GM12872 (cell line): ENCODE data around the gene LDHD.

ENCODE experiments used
- TF ChIP-seq, protein P1 (sequence below): IDR thresholded peaks from 3 replicates; pipeline ENCODE4 v1.5.1; 2011; ENCODE audit warnings: low read depth, mild to moderate bottlenecking, low read length, moderate library complexity; ENCODE audit not compliant: insufficient read depth

LDHD gene

DNA sequence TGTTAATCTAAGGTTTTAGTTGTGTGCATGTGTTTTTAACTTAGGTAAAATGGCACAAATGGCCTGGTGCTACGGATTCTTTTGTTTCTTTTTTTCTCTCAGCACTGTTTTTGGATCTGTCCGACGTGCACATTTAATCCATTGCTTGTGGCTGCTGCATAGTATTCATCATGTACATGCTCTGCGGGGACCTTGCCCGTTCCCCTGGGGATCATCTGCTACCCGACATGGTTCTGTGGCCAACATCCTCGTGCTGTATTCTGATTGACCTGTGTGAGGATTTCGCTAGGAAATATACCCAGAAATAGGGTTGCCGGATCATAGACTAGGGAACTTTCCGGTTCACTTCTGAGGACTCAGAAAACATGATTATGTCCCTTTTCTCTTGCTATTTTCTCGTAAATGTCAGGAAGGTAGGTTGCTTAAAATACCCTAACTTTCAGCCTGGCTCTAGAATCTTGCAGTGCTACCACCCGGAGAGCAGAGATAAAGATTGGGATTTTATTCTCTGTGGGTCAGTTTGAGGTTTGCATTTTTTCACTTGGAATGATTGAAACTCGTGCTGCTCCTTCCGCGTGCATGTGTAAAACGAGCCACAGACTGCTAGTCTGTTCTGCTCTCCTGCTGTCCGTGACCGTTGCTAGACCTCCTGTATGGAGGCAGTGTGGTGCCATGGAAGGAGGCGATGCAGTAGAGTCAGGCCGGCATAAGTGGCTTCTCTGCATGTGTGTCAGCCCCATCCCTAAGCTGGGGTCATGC is 42.9 kb downstream of the LDHD start:
- TF ChIP-seq, protein P1, sequence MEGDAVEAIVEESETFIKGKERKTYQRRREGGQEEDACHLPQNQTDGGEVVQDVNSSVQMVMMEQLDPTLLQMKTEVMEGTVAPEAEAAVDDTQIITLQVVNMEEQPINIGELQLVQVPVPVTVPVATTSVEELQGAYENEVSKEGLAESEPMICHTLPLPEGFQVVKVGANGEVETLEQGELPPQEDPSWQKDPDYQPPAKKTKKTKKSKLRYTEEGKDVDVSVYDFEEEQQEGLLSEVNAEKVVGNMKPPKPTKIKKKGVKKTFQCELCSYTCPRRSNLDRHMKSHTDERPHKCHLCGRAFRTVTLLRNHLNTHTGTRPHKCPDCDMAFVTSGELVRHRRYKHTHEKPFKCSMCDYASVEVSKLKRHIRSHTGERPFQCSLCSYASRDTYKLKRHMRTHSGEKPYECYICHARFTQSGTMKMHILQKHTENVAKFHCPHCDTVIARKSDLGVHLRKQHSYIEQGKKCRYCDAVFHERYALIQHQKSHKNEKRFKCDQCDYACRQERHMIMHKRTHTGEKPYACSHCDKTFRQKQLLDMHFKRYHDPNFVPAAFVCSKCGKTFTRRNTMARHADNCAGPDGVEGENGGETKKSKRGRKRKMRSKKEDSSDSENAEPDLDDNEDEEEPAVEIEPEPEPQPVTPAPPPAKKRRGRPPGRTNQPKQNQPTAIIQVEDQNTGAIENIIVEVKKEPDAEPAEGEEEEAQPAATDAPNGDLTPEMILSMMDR: no peak

DNA sequence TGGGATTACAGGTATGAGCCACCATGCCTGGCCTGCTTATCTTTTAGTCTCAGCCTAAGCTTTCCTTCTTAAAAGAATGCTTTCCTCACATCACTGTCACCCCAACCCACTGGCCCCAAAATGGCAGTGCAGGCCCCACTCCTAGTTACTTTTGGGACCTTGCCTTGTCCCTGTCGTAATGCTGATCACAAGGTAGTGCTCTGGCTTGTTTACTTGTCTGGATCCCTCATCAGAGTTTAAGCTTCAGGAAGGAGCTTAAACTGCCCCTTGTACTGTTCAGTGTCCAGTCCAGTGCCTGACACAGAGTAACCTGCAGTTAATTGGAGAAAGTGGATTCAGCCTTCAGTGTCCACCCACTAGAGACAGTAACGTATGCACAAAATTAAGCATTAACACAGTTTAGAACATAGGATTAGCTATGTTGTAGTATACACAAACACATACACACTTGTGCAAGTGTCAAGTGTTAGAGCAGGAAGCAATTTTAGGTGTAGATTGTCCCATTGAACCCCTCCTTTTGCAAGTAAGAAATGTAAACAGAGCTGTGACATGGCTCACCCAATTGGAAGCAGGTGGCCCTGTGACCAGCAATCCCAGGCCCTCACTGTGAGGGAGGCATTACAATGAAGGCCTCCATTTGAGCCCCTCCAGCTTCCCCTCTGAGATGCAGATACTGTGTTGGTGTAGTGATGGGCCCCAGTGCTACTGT is 44.2 kb downstream of the LDHD start:
- TF ChIP-seq, protein P1: no peak

DNA sequence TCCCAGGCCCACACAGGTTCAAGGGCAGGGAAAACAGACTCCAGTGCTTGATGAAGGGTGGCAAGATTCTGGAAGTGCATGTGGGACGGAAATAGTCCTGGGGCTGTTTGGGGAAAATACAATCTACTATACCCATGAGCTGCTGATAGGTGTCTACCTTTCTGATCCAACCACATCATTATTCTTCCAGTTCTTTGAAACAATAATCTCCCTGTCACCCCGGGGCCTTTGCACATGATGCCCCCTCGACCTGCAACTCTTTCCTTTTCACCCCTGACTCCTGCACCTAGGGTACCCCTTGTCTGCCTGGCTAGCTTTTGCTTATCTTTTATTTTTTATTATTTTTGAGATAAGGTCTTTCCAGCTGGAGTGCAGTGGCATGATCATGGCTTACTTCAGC is 45.0 kb downstream of the LDHD start:
- TF ChIP-seq, protein P1: no peak

DNA sequence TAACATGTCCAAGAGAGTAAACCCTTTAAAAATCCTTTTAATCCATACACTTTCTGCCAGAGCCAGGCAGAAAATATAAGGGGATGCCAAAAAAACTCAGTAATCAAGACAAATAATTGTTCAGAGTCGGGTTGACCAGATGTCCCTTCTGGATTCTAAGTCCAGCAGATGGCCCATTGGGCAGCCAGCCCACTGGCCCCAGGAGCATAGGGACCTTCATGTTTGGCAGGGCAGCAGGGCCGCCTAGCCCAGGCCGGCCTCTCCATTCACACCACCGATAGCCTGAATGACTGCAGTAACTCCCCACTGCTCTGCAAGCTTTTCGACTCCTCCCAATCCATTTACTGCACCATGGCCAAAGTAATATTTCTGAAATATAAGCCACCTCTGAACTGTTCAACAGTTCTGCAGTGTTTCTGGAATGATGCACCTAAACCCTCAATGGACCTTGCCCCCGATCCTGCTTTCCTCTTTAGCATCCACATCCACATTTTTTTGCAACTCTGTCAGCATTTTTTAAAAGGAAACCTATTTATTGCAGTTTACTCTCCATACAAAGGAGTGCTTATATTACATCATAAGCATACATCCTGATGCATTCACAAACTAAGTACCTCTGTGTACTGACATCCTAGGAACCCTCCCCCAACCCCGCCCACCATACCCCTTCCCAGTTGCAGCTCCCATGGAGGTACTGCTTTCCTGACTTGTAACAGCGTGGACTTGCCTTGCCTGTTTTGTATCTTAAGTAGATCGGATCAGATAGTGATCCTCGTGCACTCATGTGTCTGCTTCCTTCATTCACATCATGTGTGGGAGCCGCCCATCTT is 46.4 kb downstream of the LDHD start:
- TF ChIP-seq, protein P1: no peak

DNA sequence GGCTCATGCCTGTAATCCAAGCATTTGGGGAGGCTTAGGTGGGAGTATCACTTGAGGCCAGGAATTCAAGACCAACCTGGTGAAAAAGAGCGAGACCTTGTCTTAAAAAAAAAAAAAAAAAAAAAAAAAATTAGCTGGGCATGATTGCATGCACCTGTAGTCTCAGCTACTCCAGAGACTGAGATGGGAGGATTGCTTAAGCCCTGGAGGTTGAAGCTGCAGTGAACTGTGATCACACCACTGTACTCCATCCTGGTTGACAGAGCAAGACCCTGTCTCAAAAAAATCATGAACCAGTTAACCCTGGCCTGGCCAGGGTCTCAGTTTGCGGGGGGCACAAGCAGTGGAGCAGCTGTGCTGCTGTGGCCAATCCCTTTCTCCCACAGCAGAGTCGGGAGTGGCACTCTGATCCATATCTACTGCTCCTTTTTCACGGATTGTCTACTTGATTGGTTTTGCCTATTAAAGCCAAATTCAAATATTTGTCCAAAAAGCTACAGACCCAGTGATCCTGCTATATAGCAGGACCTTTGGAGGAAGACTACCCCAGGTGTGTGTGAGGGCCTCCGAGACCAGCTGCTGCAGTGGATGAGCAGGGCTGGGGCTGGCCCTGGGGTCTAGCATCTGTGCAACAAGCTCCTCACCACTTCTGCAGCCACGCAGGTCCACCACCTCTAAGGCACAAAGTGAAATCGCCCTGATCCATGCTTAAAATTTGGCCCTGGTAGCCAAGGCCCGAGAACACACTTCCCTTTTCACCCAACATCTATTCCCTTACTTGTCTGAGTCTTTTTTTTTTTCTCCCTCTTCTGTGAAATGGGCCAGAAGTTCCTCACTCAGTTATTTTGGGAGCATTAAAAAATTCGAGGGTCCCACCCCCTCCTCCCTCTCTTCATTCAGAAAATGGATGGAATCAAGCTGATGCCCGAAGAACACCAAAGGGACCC is 48.2 kb downstream of the LDHD start:
- TF ChIP-seq, protein P1: no peak

DNA sequence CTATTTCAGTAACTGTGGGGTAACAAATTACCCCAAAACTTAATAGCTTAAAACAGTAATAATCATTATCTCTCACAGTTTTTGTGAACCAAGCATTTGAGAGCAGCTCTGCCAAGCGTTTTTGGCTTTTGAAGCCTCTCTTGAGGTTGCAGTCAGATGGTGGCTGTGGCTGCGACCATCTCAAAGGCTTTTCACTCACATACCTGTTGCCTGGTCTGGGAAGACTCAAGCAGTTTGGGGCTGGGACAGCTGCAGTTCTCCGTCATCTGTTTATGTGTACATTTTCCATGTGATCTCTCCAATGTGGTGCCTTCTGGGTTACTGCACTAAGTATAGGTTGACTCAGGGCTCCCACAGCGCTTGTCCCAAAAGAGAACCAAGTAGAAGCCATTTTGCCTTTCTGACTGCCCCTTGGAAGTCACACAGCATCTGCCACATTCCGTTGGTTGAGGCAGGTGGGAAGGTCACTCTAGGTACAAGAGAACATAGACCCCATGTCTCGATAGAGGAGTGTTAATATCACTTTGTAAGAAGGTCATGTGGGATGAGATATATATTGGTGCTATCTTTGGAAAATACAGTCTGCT is 49.6 kb downstream of the LDHD start:
- TF ChIP-seq, protein P1: no peak
